ENCODE results near the gene CUL7. TPM values are rescaled to one million over a fixed set of nuclear protein-coding genes. Genes with fewer than 3 reads are reported as not detected.

CUL7 gene
- 10 to 100 TPM; 10.0 to 14.8 TPM for total RNA-seq

DNA sequence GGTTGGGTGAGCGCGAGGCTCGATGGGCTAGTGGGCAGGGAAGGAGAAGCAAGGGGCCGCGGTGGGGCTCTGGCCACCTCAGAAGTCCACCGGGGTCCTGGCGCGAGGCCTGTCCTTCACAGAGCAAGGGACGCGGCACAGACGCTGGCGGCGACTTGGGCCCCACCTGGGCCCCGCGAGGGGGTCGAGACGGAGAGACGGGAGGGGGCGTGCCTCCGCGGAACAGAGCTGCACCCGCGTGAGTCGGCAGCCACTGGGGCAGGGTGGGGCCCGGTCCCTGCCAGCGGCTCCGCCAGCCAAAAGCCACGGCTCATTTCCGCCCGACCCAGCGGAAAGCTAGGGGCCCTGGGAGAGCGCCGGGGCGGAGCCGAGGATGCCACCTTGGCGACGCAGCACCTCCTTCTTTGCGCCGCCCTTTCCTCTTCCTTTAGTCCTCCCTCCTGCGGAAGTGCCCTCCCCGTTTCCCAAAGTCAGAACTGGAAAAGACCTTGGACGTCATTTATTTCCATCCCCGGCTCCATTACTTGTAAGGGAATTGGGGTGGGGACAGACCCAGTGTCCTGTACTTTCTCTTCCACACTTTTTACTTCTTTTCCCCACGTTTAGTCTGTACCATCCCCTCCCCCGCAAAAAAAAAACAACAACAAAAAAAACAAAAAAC lies at the start of gene CUL7:
TSS of gene CUL7 (minus strand) at position 307 of the 661 bp plus-strand sequence. CDS start 1,063 bp downstream, outside the sequence.
- Histone ChIP-seq H3K4me1 (ENCODE audit: control insufficient read depth in 1 of 2, low read depth in 2 of 2) (peaks cover 10 to 34% of the 10 kb centered on the region in 2 donors), H3K27ac (peak within 1 kb of the TSS; percentile 81 to 89), H3K36me3 (peaks cover 9% of the 10 kb centered on the region), H3K9me3 (no peaks in the 10 kb centered on the region), H3K4me3 (peak within 1 kb of the TSS; percentile 77), H3K27me3 (replicated peaks; ENCODE audit: insufficient read depth) (no peaks in the 10 kb centered on the region)
- DNase-seq (ENCODE audit: low spot score) (peak; percentile 80), ATAC-seq (ENCODE audit: insufficient number of reproducible peaks, low FRiP score, low read depth) (peak; percentile 88)
- TF ChIP-seq CTCF (IDR thresholded peaks at IDR 0.05): no peak

DNA sequence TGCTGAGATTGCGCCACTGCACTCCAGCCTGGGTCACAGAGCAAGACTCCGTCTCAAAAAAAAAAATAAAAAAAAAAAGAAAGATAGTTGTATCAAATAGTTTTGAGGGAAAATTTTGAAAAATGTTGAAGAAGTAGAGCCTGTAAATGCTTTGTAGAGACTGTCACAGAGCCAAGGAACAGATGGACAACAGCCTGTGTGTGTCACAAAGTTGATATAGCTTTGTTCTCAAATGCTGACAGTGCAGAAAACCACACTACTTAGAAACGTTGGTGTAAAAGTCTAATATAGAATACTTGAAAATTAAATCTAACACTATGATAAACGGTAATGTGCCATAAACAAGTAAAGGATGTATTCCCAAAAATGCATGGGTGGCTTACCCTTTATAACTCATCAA lies 47.8 kb upstream of the CUL7 start:
- Histone ChIP-seq H3K27me3 (replicated peaks; ENCODE audit: insufficient read depth) (no peaks in the 10 kb centered on the region), H3K4me3 (no peak overlapping the region), H3K36me3 (no peaks in the 10 kb centered on the region), H3K4me1 (ENCODE audit: control insufficient read depth in 1 of 2, low read depth in 2 of 2) (peaks cover 0 to 9% of the 10 kb centered on the region in 2 donors), H3K27ac (no peak overlapping the region), H3K9me3 (no peaks in the 10 kb centered on the region)
- TF ChIP-seq CTCF (IDR thresholded peaks at IDR 0.05): no peak
- ATAC-seq (ENCODE audit: insufficient number of reproducible peaks, low FRiP score, low read depth) (no peak), DNase-seq (ENCODE audit: low spot score) (no peak)

- ATAC-seq (ENCODE audit: insufficient number of reproducible peaks, low FRiP score, low read depth): no peak
- DNase-seq (ENCODE audit: low spot score): no peak
- Histone ChIP-seq H3K27me3 (replicated peaks; ENCODE audit: insufficient read depth) (no peaks in the 10 kb centered on the region), H3K9me3 (no peaks in the 10 kb centered on the region), H3K27ac (no peak overlapping the region), H3K4me1 (ENCODE audit: control insufficient read depth in 1 of 2, low read depth in 2 of 2) (peaks cover 0 to 15% of the 10 kb centered on the region in 2 donors), H3K36me3 (no peaks in the 10 kb centered on the region), H3K4me3 (no peak overlapping the region)
- no peak for TF ChIP-seq CTCF (IDR thresholded peaks at IDR 0.05)
Measured at GRCh38 chr6:43097502-43097901, 43.9 kb upstream of the CUL7 start.

- H3K36me3 ChIP-seq: no peaks in the 10 kb centered on the region
- no peak for ATAC-seq (ENCODE audit: insufficient number of reproducible peaks, low FRiP score, low read depth)
- H3K9me3 ChIP-seq: no peaks in the 10 kb centered on the region
- peaks cover 0 to 15% of the 10 kb centered on the region in 2 donors for H3K4me1 ChIP-seq (ENCODE audit: control insufficient read depth in 1 of 2, low read depth in 2 of 2)
- H3K27me3 ChIP-seq (replicated peaks; ENCODE audit: insufficient read depth): no peaks in the 10 kb centered on the region
- H3K4me3 ChIP-seq: no peak overlapping the region
- no peak overlapping the region for H3K27ac ChIP-seq
- TF ChIP-seq CTCF (IDR thresholded peaks at IDR 0.05): no peak
- DNase-seq (ENCODE audit: low spot score): no peak
Measured at GRCh38 chr6:43097098-43097489, 43.4 kb upstream of the CUL7 start.

DNA sequence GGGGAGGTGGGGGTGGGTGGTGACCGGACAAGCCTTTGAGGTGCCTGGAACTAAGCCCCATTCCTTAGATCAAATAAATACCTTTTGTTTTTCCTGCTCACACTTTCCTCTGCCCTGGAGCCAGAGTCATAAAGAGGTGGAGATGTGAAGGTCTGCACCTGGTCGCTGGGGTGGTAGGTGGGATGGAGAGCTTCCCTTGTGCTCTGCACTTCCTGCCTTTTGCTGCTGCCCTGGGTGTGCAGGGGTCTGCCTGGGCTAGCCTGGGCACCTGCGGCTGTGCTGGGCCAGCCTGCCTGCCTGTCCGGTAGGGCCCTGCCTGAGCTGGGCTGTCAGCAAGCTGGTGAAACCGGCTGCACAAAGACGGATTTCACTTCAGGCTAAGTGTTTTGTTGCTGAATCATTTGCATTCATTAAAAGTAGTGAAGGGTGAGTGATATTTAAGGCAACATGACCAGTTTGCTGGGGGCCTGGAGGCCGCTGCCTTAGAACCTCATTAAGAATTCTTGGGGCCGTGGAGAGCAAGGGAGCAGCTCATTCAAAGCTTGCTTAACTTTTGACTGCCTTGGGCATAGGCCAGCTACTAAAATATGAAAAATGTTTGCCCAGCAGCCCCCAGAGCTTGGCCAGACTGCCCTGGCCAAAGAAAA lies 42.9 kb upstream of the CUL7 start:
- Histone ChIP-seq H3K36me3 (no peaks in the 10 kb centered on the region), H3K27me3 (replicated peaks; ENCODE audit: insufficient read depth) (no peaks in the 10 kb centered on the region), H3K27ac (no peak overlapping the region), H3K4me3 (no peak overlapping the region), H3K4me1 (ENCODE audit: control insufficient read depth in 1 of 2, low read depth in 2 of 2) (peaks cover 0 to 15% of the 10 kb centered on the region in 2 donors), H3K9me3 (no peaks in the 10 kb centered on the region)
- DNase-seq (ENCODE audit: low spot score): no peak
- peak; percentile 47 for ATAC-seq (ENCODE audit: insufficient number of reproducible peaks, low FRiP score, low read depth)
- TF ChIP-seq CTCF (IDR thresholded peaks at IDR 0.05): no peak

All from thoracic aorta (tissue), 2 donors.